Ramos (cell line): ENCODE measurements around the gene ZMPSTE24.

Experiments used
- in situ Hi-C: fragments of 300-500 bp; cut with MboI; formaldehyde crosslinking; loops from one replicate; pipeline ENCODE4 v1.14.3; 2022; ENCODE audit warnings: low sequenced_read_pairs; ENCODE audit not compliant: unreplicated experiment

The ZMPSTE24 gene

DNA sequence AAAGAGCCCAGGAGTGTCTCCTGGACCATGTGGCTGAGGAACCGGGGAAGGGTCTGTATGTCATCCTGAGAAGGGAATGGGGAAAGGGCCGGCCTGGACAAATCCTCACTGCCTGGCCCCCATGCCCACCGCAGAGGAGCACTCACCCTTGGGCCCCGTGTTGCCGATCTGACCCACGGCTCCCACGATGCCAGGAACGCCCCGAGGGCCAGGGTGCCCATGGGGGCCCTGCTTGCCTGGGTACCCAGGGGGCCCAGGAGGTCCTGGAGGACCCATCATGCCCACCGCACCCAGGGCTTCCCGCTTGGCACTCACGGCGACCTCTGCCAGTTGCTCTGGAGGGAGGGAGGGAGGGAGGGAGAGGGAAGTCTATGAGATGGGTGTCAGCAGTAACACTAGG, 44.4 kb downstream of the ZMPSTE24 start:
- in situ Hi-C loops = no loop called here

- in situ Hi-C loops = no loop called here
Observed at GRCh38 chr1:40303051-40303771, 45.2 kb downstream of the ZMPSTE24 start.

- in situ Hi-C loops = no loop called here
Observed at GRCh38 chr1:40303790-40304189, 45.8 kb downstream of the ZMPSTE24 start.

- in situ Hi-C loops = no loop called here
Observed at GRCh38 chr1:40305451-40305850, 47.4 kb downstream of the ZMPSTE24 start.

DNA sequence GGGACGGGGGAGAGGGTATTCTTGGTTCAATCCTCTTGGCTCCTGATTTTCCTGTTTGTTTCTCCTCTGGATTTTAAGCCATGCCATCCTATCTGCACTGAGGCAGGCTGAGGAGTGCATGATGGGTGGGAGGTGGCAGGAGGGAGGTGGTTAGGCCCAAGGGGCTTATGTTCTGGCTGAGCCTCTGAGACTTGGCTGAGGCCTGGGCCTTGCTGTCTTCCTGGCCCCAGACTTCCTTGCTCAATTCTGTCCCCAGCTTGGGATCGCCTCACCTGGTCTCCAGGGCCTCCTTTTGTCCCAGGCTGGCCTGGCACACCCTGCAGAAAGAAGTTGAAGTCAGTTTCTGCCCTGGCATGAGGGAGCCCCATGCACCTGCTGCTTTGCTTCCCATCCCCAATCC, 47.8 kb downstream of the ZMPSTE24 start:
- in situ Hi-C loops = no loop called here

DNA sequence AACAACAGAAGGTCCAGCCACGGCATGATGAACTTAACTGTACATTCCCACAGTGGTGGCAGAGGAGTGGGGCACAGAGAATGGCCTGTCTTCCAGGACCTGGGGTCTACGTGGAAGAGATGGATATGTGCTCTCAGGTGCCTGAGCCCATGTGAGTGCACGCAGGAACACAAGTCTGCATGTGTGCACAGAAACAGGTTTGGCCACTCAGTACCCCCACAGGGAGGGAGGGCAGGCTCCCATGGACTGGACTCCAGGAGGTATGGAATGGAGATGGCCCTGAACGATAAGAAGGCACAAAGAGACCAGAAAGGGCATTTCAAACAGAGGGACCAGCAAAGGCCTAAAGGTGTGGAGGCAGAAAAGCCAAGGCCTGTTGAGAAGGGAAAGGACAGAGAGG, 48.3 kb downstream of the ZMPSTE24 start:
- in situ Hi-C loops = no loop called here

GRCh38 chr1:40307186-40307585, 49.1 kb downstream of the ZMPSTE24 start:
- in situ Hi-C loops = no loop called here

GRCh38 chr1:40308036-40308727, 50.1 kb downstream of the ZMPSTE24 start:
- in situ Hi-C loops = no loop called here

GRCh38 chr1:40309374-40310128, 51.5 kb downstream of the ZMPSTE24 start:
- in situ Hi-C loops = no loop called here

- in situ Hi-C loops = no loop called here
Observed at GRCh38 chr1:40310129-40310461, 52.1 kb downstream of the ZMPSTE24 start.

- in situ Hi-C loops = no loop called here
Observed at GRCh38 chr1:40310983-40311642, 53.1 kb downstream of the ZMPSTE24 start.

DNA sequence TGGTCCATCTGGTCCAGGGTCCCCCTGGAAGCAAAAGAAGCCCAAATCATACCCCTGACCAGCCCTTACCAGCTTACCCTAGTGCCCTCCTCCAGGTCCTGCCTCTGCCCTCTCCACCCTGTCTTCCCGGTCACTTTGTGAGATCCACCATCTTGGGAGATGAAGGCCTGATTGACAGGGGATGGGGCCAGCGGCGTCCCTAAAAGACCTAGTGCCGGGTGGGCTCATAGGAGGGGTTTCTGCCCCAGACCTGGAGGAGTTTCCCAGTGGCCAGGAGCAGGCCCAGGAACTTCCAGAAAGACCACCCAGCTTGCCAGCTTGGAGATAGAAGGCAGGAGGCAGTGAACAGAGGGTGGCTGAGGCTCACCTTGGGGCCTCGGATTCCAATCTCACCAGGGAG, 53.7 kb downstream of the ZMPSTE24 start:
- in situ Hi-C loops = no loop called here

- in situ Hi-C loops = no loop called here
Observed at GRCh38 chr1:40312238-40313205, 54.5 kb downstream of the ZMPSTE24 start.

- in situ Hi-C loops = no loop called here
Observed at GRCh38 chr1:40313329-40313957, 55.4 kb downstream of the ZMPSTE24 start.

DNA sequence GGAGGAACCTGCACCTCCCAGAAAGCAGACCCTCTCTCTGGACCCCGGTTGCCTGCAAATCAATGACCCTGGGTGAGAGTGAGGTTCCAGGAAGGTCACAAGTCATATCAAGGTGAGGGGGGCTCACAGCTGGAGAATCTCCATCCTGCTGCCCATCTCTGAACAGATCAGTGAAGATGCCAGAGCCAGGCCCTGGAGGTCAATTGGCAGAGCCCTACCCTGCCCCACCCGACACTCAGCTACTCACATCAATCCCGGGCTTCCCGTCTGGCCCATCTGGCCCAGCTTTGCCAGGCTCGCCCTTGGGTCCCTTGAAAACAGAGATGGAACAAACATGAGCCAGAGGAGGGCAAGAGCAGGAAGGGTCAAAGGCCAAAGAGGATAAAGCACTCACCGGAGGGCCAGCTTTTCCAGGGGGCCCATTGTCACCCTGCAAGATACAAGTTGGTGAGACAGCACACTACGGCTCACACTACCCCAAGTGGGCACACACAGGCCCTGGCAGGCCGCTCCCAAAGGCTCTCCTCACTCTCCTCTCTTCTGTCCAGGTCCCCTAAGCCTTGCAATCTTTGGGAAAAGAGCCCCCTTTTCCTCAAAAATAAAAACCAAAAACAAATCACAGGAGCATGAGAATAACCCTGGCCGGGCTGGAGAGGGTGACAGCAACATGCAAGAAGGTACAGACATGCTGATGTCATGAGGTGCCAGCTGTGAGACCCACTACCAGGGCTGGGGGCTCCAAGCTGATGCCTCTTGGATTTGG, 56.1 kb downstream of the ZMPSTE24 start:
- in situ Hi-C loops = no loop called here

DNA sequence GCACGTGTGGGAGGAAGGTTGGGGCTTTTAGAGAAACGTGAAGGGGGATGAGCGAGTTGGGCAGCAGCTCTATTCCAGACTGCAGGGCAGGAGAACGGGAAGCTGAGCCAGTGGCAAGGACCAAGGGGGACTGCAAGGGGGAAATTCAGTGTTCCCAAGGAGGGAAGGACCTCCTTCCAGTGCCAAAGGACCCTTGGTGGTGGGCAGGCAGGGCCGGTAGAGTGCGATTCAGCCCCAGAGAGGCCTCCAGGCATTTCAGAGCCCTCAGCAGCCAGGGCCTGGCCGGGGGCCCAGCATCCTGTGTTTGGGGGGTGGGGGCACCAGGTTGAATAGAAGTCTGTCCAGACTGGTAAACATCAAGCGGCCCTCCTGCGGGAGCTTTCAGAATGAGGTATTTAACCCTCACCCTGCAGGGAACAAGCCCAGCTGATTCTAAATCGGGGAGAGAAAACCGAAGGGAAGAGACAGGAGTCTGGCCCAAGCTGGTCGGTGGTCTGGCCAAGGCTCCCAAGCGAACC, 56.7 kb downstream of the ZMPSTE24 start:
- in situ Hi-C loops = no loop called here

GRCh38 chr1:40315239-40315794, 57.3 kb downstream of the ZMPSTE24 start:
- in situ Hi-C loops = no loop called here
